Measurements from ENCODE around the gene QRFP. TPM values are rescaled to one million over a fixed set of nuclear protein-coding genes. Genes with fewer than 3 reads are reported as not detected.

The QRFP gene
- total RNA-seq (under 1 TPM in 1 of 2 donors, not detected in 1; 0.05 TPM), polyA plus RNA-seq (not detected)

- TF ChIP-seq CTCF (IDR thresholded peaks at IDR 0.05; ENCODE audit: low read depth, low read length, missing input control) (no peak), HNF4A (conservative IDR thresholded peaks at IDR 0.05) (no peak), HNF4G (IDR thresholded peaks at IDR 0.05) (no peak), SP1 (IDR thresholded peaks at IDR 0.05) (no peak), RXRA (IDR thresholded peaks at IDR 0.05) (no peak), NR2F2 (IDR thresholded peaks at IDR 0.05) (no peak), YY1 (IDR thresholded peaks at IDR 0.05) (no peak), GABPA (IDR thresholded peaks at IDR 0.05 in 1 of 2, conservative IDR thresholded peaks at IDR 0.05 in 1 of 2) (no peak), ATF3 (IDR thresholded peaks at IDR 0.05) (no peak), REST (IDR thresholded peaks at IDR 0.05) (no peak), EGR1 (IDR thresholded peaks at IDR 0.05; ENCODE audit: low read depth in 2 of 2) (no peak), TAF1 (conservative IDR thresholded peaks at IDR 0.05) (no peak), FOXA1 (IDR thresholded peaks at IDR 0.05) (no peak), ZBTB33 (IDR thresholded peaks at IDR 0.05) (no peak), FOXA2 (IDR thresholded peaks at IDR 0.05) (no peak)
- Histone ChIP-seq H3K4me3 (ENCODE audit: low read depth in 1 of 3, low read length in 3 of 3) (no peak within 1 kb of the TSS), H3K27me3 (ENCODE audit: control insufficient read depth in 4 of 4, insufficient read depth in 4 of 4, low read length in 3 of 4) (no peaks in the 10 kb centered on the region), H3K36me3 (ENCODE audit: control insufficient read depth in 4 of 4, insufficient read depth in 3 of 4, low read depth in 1 of 4, low read length in 3 of 4) (peaks cover 0 to 2% (median 0%) of the 10 kb centered on the region in 4 donors), H3K4me1 (ENCODE audit: control insufficient read depth in 4 of 4, insufficient read depth in 4 of 4, low read length in 3 of 4) (no peaks in the 10 kb centered on the region), H3K27ac (ENCODE audit: low read depth in 1 of 2, low read length in 2 of 2) (no peak within 1 kb of the TSS), H3K9me3 (ENCODE audit: control insufficient read depth in 4 of 4, low read length in 3 of 4) (no peaks in the 10 kb centered on the region), H3K9ac (ENCODE audit: low read depth in 1 of 2, low read length in 2 of 2) (no peak within 1 kb of the TSS)
- no peak for DNase-seq (ENCODE audit: low spot score)
- 71% methylated on average over 27 of the region's 27 CpGs for whole genome bisulfite sequencing
These were observed at the start of gene QRFP for GRCh38 chr9:130896233-130897014. Gene QRFP (minus strand): TSS chr9:130896812. CDS start chr9:130893838, 2,974 bp downstream.

Measured in liver (tissue), 9 donors.